ENCODE results near the gene LIMD2. TPM values are rescaled to one million over a fixed set of nuclear protein-coding genes. Genes with fewer than 3 reads are reported as not detected.
A peak's percentile ranks its signal among the peaks of the same experiment; 100 is the strongest.

LIMD2 gene
- total RNA-seq, 4 donors from 2014 or later: 5.3 to 30.7 (median 12.2) TPM

- in situ Hi-C loops (cut with MboI; ENCODE audit: low pct_ligation_motif_present in 1 of 4, low pct_unique_long_range_greater_than_20kb in 1 of 4, low sequenced_read_pairs in 3 of 4): no loop called here
- TF ChIP-seq EP300 (IDR thresholded peaks at IDR 0.05; ENCODE audit: low read depth): no peak
- no peak for TF ChIP-seq POLR2A (IDR thresholded peaks at IDR 0.05)
- TF ChIP-seq, protein P1, sequence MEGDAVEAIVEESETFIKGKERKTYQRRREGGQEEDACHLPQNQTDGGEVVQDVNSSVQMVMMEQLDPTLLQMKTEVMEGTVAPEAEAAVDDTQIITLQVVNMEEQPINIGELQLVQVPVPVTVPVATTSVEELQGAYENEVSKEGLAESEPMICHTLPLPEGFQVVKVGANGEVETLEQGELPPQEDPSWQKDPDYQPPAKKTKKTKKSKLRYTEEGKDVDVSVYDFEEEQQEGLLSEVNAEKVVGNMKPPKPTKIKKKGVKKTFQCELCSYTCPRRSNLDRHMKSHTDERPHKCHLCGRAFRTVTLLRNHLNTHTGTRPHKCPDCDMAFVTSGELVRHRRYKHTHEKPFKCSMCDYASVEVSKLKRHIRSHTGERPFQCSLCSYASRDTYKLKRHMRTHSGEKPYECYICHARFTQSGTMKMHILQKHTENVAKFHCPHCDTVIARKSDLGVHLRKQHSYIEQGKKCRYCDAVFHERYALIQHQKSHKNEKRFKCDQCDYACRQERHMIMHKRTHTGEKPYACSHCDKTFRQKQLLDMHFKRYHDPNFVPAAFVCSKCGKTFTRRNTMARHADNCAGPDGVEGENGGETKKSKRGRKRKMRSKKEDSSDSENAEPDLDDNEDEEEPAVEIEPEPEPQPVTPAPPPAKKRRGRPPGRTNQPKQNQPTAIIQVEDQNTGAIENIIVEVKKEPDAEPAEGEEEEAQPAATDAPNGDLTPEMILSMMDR (IDR thresholded peaks at IDR 0.05): no peak
- no peak for TF ChIP-seq POLR2AphosphoS5 (IDR thresholded peaks at IDR 0.05)
- intact Hi-C loops (cut with DNase I; ENCODE audit: low total_unique reads): no loop called here
- DNase-seq: no peak
- WGBS, 2 donors (ENCODE audit: low coverage in 1 of 2): 80 to 93% methylated on average over 2 to 3 of the region's 3 CpGs
- H3K36me3 ChIP-seq: peaks cover 0 to 30% (median 11%) of the 10 kb centered on the region in 4 donors
- no peaks in the 10 kb centered on the region for H3K27me3 ChIP-seq
- H3K4me3 ChIP-seq: no peak overlapping the region
- no peaks in the 10 kb centered on the region for H3K9me3 ChIP-seq
- H3K4me1 ChIP-seq: peaks cover 0 to 16% (median 3%) of the 10 kb centered on the region in 4 donors
- H3K27ac ChIP-seq: peak overlapping the region in 1 of 4 donors; percentile 9
Observed at GRCh38 chr17:63685578-63685977, 14.3 kb downstream of the LIMD2 start.

DNA sequence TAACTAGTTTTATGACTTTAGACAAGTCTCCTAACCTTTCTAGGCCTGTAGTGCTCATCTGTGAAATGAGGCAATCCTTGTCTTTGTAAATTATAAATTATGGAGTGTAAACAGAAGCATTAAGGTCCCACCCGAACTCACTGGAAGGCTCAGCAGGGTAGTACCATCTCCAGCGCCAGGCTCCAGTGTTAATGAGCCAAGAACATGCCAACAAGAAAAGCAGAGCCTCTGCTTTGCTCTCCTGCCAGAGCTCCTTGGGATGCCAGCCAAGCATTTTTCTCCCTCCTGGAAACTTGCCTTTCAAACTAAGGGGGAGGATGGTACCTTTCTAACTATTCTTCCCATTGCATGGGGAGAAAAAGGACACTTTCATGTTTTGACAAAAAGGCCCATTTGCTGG is 14.9 kb downstream of the LIMD2 start:
- peaks cover 0 to 25% (median 9%) of the 10 kb centered on the region in 4 donors for H3K36me3 ChIP-seq
- DNase-seq: no peak
- H3K27ac ChIP-seq: peak overlapping the region in 3 of 4 donors; percentile 4 to 41 (median 9)
- H3K4me1 ChIP-seq: peaks cover 0 to 16% (median 3%) of the 10 kb centered on the region in 4 donors
- 37 to 62% methylated on average over 2 of the region's 2 CpGs for WGBS, 2 donors (ENCODE audit: low coverage in 1 of 2)
- H3K4me3 ChIP-seq: no peak overlapping the region
- H3K27me3 ChIP-seq: no peaks in the 10 kb centered on the region
- TF ChIP-seq EP300 (IDR thresholded peaks at IDR 0.05; ENCODE audit: low read depth) (no peak), POLR2A (IDR thresholded peaks at IDR 0.05) (no peak), POLR2AphosphoS5 (IDR thresholded peaks at IDR 0.05) (peak in 1 of 3 donors; percentile 19)
- TF ChIP-seq, protein P1 (IDR thresholded peaks at IDR 0.05): no peak
- in situ Hi-C loops (cut with MboI; ENCODE audit: low pct_ligation_motif_present in 1 of 4, low pct_unique_long_range_greater_than_20kb in 1 of 4, low sequenced_read_pairs in 3 of 4) (no loop called here), intact Hi-C loops (cut with DNase I; ENCODE audit: low total_unique reads) (no loop called here)
- no peaks in the 10 kb centered on the region for H3K9me3 ChIP-seq

DNA sequence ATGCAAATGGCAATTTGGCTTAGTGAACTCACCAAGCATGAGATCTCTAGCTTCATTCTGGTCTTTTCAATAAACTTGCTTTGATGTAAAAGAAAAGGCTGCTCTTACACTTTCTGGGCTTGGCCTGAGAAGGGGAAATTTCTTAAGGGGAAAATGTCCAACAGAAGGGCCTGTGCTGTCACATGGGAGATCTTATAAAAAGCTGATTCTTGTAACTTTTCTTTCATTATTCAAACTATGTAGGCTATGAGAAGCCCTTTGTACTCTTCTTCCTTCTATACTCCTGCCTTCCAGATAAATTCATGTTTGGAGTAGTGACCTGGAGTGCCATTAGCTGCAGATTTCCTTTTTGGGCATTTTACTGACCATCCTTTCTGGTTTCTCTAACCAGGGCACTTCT is 16.9 kb downstream of the LIMD2 start:
- TF ChIP-seq POLR2A (IDR thresholded peaks at IDR 0.05) (no peak), EP300 (IDR thresholded peaks at IDR 0.05; ENCODE audit: low read depth) (no peak)
- Histone ChIP-seq H3K4me1 (peaks cover 0 to 16% (median 3%) of the 10 kb centered on the region in 4 donors), H3K9me3 (no peaks in the 10 kb centered on the region), H3K27me3 (no peaks in the 10 kb centered on the region), H3K36me3 (peaks cover 0 to 22% (median 2%) of the 10 kb centered on the region in 4 donors), H3K4me3 (no peak overlapping the region), H3K27ac (no peak overlapping the region)
- intact Hi-C loops (cut with DNase I; ENCODE audit: low total_unique reads) (no loop called here), in situ Hi-C loops (cut with MboI; ENCODE audit: low pct_ligation_motif_present in 1 of 4, low pct_unique_long_range_greater_than_20kb in 1 of 4, low sequenced_read_pairs in 3 of 4) (no loop called here)
- no peak for DNase-seq

DNA sequence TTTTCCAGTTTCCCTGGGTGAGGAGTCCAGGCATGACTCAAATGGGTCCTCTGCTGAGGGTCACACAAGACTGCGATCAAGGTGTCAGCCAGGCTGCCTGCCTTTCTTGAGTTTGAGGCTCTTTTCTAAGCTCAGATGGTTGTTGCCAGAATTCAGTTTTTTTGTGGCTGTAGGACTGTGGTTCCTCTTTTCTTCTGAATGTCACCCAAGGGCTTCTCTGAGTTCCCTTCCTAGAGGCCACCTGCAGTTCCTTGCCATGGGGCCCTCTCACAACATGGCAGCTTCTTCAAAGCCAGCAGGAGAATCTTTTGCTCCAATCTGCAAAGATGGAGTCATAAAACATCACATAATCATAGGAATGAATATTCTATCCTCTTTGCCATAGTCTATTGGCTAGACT is 17.5 kb downstream of the LIMD2 start:
- no peak for TF ChIP-seq EP300 (IDR thresholded peaks at IDR 0.05; ENCODE audit: low read depth)
- TF ChIP-seq, protein P1 (IDR thresholded peaks at IDR 0.05): no peak
- no peak for TF ChIP-seq POLR2A (IDR thresholded peaks at IDR 0.05)
- TF ChIP-seq POLR2AphosphoS5 (IDR thresholded peaks at IDR 0.05): no peak
- no peaks in the 10 kb centered on the region for H3K9me3 ChIP-seq
- no peaks in the 10 kb centered on the region for H3K27me3 ChIP-seq
- no peak for DNase-seq
- H3K4me1 ChIP-seq: peaks cover 0 to 16% (median 3%) of the 10 kb centered on the region in 4 donors
- WGBS, 2 donors (ENCODE audit: low coverage in 1 of 2): 100% methylated on average over 1 of the region's 1 CpG
- no peak overlapping the region for H3K4me3 ChIP-seq
- H3K27ac ChIP-seq: no peak overlapping the region
- intact Hi-C loops (cut with DNase I; ENCODE audit: low total_unique reads): no loop called here
- peaks cover 0 to 22% (median 2%) of the 10 kb centered on the region in 4 donors for H3K36me3 ChIP-seq
- in situ Hi-C loops (cut with MboI; ENCODE audit: low pct_ligation_motif_present in 1 of 4, low pct_unique_long_range_greater_than_20kb in 1 of 4, low sequenced_read_pairs in 3 of 4): no loop called here

- Histone ChIP-seq H3K9me3 (no peaks in the 10 kb centered on the region), H3K27me3 (no peaks in the 10 kb centered on the region), H3K27ac (peak overlapping the region in 2 of 4 donors; percentile 34 to 39), H3K36me3 (peaks cover 0 to 22% (median 2%) of the 10 kb centered on the region in 4 donors), H3K4me3 (no peak overlapping the region), H3K4me1 (peaks cover 2 to 23% (median 7%) of the 10 kb centered on the region in 4 donors)
- no peak for DNase-seq
- in situ Hi-C loops (cut with MboI; ENCODE audit: low pct_ligation_motif_present in 1 of 4, low pct_unique_long_range_greater_than_20kb in 1 of 4, low sequenced_read_pairs in 3 of 4) (no loop called here), intact Hi-C loops (cut with DNase I; ENCODE audit: low total_unique reads) (no loop called here)
- 62 to 89% methylated on average over 5 to 8 of the region's 8 CpGs for whole genome bisulfite sequencing, 2 donors (ENCODE audit: low coverage in 1 of 2)
- TF ChIP-seq POLR2A (IDR thresholded peaks at IDR 0.05) (no peak), POLR2AphosphoS5 (IDR thresholded peaks at IDR 0.05) (no peak), EP300 (IDR thresholded peaks at IDR 0.05; ENCODE audit: low read depth) (no peak)
- TF ChIP-seq, protein P1 (IDR thresholded peaks at IDR 0.05): no peak
Observed at GRCh38 chr17:63681530-63681929, 18.4 kb downstream of the LIMD2 start.

All from transverse colon (tissue), 4 donors.